ENCODE data around the gene DNAJC1.
A peak's percentile ranks its signal among the peaks of the same experiment; 100 is the strongest.
"Not testable (repeated sequence)": the region's sequence is repeated elsewhere in the genome, so short reads cannot be mapped to it uniquely, and the experiment has no call there.

The DNAJC1 gene, protein sequence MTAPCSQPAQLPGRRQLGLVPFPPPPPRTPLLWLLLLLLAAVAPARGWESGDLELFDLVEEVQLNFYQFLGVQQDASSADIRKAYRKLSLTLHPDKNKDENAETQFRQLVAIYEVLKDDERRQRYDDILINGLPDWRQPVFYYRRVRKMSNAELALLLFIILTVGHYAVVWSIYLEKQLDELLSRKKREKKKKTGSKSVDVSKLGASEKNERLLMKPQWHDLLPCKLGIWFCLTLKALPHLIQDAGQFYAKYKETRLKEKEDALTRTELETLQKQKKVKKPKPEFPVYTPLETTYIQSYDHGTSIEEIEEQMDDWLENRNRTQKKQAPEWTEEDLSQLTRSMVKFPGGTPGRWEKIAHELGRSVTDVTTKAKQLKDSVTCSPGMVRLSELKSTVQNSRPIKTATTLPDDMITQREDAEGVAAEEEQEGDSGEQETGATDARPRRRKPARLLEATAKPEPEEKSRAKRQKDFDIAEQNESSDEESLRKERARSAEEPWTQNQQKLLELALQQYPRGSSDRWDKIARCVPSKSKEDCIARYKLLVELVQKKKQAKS

DNA sequence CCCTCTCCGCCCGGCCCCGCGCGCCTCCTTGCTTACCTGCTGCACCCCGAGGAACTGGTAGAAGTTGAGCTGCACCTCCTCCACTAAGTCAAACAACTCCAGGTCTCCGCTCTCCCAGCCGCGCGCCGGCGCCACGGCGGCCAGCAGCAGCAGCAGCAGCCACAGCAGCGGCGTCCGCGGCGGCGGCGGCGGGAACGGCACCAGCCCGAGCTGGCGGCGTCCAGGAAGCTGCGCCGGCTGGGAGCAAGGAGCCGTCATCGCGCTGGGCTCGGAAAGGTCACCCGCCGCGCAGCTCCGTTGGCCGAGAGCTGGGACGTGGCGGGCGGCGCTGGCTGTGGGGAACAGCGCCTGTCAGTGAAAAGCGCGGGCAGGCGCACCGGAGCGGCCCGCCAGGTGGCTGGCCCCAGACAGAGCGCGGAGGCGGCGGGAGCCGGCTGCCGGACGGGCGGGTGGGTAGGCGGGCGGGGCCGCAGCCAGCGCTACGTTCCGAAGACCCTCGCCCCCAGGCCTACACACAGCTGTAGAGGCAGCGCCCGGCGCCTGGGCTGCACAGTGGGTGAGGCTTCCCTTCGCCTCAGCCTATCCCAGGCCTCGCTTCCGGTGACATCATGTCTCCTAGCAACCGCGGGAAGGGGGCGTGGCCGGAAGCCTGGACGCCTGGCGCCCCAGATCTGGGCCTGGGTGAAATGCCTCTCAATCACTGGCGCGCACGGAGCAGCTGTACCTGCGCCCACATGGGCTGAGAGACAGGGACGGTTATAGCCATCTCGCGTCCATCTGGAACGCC is at the start of gene DNAJC1:
TSS of gene DNAJC1 (minus strand) at position 554 of the 787 bp plus-strand sequence. CDS start at position 258, 296 bp downstream.
- peak; percentile 91 to 93 for DNase-seq

DNA sequence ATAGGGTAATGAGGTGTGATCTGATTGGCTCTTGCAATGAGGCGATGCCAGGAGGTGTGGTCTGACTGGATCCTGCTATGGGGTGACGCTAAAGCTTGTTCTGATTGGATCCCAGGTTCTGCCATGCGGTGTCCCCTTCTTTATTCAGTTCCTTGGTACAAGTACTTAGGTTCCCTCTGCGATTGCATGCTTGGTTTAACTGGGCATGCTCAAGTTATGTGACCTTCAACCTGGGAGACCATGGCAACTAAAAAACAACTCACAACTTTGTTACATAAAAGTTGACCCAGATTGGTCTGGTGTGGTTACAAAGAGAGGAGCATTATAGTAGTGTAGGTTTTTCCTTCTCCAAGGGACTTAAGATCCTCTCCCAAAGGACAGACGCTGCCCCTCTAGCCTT is 49.5 kb upstream of the DNAJC1 start:
- no peak for DNase-seq

GRCh38 chr10:22049635-22050034 is 46.1 kb upstream of the DNAJC1 start:
- DNase-seq, result no peak

- DNase-seq, result no peak
These were observed 44.3 kb upstream of the DNAJC1 start for GRCh38 chr10:22047812-22048211.

DNA sequence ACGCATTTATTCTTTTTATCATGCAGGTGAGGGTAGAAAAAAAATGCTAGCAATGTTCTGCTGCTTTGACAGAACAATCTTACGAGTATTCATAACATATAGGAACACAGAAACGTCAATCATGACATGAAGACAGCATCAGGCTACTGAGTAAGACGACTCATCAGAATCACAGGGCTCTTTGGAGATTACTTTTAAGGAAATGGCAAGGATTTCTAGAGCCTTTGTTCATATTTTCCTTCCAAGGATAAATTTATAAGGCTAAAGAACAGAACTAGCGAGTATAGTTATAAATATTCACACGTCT is 39.8 kb upstream of the DNAJC1 start:
- peak in 1 of 2 donors; percentile 3 for DNase-seq

DNA sequence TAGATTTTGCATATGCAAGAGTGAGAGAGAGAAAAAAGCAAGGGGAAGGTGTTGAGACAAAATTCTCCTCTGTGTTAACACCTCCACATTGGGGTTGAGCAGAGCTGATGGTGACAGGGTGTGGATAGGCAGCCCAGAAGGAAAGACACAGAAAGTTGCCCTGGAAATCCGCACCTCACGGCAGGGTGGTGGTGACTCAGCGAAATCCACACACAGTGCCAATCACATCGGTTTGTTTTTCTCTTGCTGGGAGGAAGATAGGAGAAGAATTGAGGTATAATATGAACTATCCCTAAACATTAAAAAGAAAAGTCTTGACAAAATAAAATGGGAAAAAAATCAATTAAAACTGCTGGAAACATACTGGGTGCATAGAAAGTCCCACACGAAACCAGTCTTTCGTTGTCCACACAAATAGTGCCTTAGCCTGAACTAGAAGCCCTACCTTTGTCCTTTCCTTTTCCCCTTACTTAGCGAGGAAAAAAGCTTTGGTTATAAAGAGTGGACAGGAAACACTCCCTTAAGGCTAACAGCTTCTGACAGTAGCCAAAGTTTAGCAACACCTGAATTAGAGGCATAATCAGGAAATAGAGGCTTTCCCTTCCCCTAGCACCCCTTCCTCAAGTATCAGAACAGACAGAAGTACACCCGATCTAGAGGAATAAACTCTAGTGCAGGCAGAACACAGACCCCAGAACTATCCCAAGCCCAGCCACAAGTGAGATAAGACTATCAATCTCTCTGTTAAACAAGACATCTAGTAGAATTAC is 39.2 kb upstream of the DNAJC1 start:
- DNase-seq, result peak in 1 of 2 donors; percentile 50

- no peak for DNase-seq
These were observed 30.8 kb upstream of the DNAJC1 start for GRCh38 chr10:22034333-22034732.

DNA sequence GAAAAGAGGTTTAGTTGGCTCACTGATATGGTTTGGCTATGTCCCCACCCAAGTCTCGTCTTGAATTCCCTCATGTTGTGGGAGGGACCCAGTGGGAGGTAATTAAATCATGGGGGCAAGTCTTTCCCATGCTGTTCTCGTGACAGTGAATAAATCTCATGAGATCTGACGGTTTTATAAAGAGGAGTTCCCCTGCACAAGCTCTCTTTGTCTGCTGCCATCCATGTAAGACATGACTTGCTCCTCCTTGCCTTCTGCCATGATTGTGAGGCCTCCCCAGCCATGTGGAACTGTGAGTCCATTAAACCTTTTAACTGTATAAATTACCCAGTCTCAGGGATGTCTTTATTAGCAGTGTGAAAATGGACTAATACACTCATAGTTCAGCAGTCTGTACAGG is 28.7 kb upstream of the DNAJC1 start:
- not testable (repeated sequence) for DNase-seq

DNA sequence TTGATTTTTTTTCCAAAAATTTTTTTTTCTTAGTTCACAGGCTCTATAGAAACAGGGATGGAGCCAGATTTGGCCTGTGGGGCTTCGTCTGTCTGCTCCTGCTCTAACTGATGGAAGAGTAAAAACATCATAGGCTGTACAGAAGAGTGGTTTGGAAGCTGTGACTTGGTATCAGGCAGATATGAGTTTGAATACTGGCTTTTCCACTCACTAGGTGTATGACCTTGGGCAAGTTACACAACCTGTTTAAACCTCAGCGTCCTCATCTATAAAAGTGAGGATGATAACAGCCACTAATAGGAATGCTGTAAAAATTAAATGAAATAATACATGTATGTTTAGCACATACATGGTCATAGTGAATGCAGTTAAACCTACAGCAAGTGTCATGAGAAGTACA is 26.9 kb upstream of the DNAJC1 start:
- no peak for DNase-seq

GRCh38 chr10:22029445-22030236 is 26.1 kb upstream of the DNAJC1 start:
- no peak for DNase-seq

GRCh38 chr10:22027364-22028238 is 24.1 kb upstream of the DNAJC1 start:
- no peak for DNase-seq

DNA sequence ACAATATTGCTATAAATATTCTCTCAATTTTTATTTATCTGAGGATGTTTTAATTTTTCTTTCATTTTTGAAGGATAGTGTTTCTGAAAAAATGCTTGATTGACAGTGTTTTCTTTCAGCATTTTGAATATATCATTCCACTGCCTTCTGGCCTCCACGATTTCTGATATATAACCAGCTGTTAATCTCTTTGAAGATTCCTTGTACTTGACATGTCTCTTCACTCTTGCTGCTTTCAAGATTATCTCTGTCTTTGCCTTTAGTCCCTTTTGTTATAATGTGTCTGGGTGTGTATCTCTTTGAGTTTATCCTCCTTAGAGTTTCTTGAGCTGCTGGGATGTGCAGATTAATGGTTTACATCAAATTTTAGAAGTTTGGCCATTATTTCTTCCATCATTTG is 22.8 kb upstream of the DNAJC1 start:
- no peak for DNase-seq

- DNase-seq, result no peak
These were observed 20.0 kb upstream of the DNAJC1 start for GRCh38 chr10:22023508-22023907.

GRCh38 chr10:22022257-22023032 is 18.9 kb upstream of the DNAJC1 start:
- peak in 1 of 2 donors; percentile 12 for DNase-seq

GRCh38 chr10:22021144-22021543 is 17.6 kb upstream of the DNAJC1 start:
- not testable (repeated sequence) for DNase-seq

DNA sequence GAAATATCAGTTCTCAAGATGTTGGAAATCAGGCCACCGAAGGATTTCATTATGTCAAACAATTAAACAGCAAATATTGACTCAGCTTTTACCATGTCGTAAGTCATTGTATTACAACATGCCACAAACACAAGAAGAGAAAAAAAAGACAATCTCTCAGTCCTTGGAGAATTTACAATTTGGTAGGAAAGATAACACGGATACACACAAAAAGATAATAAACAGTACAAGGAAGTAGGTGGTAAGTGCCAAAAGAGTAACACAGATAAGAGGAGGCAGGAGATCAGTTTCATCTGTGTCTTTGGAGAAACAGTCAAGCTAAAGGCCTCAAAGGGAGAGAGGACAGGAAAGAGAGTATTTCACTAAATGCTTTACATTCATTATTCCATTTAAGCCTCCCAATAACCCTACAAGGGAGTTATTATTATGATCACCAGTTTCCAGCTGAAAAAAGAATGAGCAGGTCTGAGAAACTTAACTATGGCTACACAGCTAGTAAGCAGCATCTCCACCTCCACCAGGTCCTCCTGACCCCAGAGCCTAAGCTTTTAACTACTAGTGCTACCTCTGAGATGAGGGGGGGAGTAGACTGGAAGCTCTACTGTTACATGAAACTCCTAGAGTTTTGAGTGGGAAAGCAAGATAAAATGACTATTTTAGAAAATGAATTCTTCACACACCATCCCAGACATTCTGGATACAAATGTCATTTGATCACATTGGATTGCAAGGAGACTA is 13.9 kb upstream of the DNAJC1 start:
- DNase-seq, result no peak

DNA sequence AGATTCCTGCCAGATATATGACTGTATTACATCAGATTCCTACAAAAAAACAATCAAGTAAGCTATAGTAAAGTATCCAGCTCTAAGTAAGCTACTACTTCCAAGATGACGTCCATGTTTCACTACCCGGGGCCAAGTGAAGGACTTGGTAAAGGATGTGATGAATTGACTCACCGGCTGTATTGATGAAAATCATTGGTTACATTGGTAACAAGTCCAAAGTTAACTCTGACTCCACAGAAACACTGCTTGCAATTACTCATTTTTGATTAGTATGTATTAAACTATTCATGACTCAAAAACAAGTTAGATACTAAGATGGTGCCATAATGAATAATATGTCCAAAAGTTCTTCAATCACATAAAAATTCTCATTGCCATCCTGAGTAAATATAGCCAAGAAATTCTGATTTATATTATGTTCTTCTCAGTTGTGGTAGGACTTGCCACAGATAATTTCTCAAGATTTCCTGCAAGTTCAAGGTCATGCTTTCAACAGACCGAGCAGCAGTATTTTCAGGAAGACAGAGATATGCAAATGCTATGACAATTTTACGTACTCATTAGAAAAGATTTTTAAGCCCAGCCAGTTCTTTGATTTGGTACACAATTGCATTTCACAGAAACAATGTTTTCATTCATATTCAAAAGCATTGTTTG is 12.6 kb upstream of the DNAJC1 start:
- DNase-seq, result no peak

DNA sequence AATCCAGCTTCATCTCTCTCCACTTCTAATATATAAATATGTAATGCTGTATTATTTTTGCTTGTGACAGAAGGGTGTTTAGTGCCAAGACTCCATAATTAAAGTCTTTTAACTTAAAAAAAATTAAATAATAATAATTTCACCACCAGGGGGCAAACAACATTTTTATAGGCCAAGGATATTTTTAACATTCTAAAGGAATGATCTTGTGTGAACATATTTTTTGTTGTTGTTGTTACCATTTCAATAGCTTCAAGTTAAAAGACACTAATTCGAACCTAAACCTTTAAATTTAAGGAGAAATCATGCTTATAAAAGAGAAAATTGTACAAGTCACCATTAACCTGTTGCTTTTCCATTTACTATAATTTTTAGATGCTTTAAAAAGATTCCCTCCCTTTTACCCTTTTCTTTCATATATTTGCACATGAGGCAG is 7.5 kb upstream of the DNAJC1 start:
- DNase-seq, result peak in 1 of 2 donors; percentile 16

DNA sequence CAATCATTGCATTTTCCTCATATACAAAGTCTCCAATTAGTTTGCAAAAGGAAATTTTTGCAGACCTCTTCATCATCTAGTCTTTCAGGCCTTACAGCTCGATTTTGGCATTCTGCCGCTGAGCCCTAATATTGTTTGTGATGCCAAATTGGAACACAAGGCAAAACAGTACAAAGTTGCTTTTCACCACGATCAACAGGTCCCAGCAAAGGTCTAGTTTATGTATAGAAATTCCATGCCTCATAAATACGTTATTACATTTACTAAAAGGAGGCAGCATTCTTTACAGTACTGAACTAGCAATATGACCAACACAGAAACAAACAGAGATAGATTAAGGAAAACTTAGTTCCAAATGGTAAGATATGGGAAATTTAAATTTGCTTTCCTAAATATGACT is 7.0 kb upstream of the DNAJC1 start:
- no peak for DNase-seq
